Activated CD8-positive, alpha-beta memory T cell treated with anti-CD3 and anti-CD28 coated beads, Interleukin-2, amount 50 U/mL, for 4 hours (primary cell): ENCODE measurements around the gene BCAS3.
"Not testable (repeated sequence)": the region's sequence is repeated elsewhere in the genome, so short reads cannot be mapped to it uniquely, and the experiment has no call there.

Experiments
- DNase-seq: peaks from one replicate; pipeline ENCODE4 v3.0.0-alpha.2; 2020

BCAS3 gene

DNA sequence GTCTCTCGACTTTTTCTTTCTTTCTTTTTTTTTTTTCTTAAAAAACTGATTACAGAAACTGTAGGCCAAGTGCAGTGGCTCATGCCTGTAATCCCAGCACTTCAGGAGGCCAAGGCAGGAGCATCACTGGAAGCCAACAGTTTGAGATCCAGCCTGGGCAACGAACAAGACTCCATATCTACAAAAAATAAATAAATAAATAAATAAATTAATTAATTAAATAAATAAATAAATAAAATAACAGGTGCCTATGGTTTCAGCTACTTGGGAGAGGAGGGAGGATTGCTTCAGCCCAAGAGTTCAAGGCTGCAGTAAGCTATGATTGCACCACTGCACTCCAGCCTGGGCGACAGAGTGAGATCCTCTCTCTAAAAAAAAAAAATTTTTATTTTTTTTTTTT, 679.4 kb downstream of the BCAS3 start:
- not testable (repeated sequence) for DNase-seq

DNA sequence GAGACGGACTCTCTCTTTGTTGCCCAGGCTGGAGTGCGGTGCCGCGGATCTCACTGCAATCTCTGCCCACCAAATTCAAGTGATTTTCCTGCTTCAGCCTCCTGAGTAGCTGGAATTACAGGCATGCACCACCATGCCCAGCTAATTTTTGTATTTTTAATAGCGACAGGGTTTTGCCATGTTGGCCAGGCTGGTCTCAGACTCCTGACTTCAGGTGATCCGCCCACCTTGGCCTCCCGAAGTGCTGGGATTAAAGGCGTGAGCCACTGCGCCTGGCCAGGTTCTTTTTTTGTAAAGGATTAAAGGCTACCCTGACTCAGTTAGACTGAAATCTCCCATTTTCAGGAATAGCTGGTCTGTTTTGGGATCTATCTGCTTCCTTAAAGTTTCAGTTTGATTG, 681.9 kb downstream of the BCAS3 start:
- DNase-seq, result not testable (repeated sequence)

DNA sequence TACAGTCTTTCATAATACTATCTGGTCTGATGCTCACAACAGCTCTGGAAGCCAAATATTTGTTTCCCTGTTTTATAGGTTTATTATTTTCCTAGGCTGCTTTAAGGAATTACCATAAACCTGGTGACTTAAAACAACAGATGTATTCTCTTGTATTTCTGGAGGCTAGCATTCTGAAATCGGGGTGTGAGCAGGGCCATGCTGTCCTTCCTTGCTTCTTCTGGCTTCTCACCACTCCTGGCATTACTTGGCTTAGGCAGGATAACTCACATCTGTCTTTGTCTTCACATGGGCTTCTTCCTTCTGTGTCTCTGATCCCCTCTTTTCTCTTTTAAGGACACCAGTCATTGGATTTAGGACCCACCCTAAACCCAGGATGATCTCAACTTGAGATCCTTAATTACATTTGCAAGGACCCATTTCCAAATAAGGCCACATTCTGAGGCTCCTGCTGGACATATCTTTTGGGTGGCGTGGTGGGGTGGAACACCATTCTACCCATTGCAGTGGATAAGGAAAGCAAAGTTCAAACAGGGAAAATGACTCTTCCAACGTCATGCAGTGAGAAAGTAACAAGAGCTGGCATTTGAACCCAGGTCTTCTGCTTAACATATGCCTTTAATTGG, 682.8 kb downstream of the BCAS3 start:
- DNase-seq, result no peak

DNA sequence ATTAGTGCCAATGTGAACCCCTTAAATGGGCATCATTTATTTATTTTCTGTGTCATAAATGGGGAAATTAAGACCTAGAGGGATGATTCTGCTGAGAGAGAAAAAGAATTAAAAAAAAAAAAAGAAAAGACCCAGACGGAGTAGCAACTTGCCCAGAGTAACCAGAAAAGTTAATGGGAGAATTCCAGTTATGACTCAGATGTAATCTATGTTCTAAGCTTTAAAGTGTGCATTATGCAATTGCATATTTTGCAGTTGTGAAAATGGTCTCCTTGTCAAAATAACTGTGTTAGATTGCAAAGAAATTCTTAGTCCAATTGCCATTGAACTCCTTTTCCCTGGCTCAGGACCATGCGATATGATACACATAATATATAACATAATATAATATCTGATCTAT, 683.4 kb downstream of the BCAS3 start:
- DNase-seq, result no peak

DNA sequence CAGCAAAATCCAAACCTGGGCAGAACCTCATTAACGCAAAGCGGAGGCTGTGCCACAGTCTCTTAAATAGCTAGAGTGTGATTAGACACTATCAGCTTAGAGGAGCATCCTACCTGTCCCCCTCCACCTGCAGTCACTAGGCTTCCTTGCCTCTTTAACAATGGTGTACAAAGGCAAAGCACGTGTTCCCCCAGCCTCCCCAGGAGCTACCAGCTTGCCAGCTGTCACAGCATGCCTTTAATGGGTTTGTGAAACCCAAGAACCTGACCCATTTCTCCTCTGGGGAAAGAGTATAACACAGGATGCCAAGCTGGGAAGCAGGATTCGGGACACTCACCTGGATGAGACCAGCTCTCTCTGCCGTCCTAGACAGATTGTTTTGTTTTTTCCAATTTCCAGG, 684.7 kb downstream of the BCAS3 start:
- DNase-seq, result no peak

DNA sequence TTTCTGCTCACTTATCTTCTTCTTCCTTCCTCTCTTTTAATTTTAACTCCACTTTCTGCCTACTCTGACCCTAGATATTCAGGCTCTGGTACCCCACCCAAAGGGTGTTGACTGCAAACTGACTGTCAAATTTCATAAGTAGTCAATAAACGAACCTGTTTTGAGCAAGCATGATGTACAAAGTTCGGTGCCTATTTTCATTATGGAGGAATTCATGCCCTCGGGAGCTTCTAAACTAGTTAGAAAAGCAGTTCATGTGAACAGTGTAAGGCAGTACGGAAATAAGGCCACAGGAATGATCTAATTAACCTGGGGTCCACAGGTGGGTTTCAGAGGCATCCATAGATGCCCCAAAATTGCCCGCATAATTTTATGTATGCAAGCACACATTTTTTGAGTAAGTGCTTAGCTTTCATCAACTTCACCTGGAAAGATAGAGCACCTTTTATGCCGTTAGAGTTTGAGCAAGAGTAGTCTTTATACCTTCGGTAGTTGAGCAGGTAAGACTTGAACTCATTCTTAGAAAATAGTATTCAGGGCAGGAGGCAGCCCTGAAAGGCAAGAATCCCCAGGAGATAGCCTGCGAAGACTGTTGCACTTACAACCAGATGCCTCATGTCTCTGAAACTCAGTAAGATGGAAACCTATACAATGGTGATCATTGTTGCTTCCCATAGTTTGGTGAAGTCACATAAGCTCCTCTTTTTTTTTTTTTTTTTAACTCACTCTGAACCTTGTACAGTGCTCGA, 685.4 kb downstream of the BCAS3 start:
- no peak for DNase-seq

DNA sequence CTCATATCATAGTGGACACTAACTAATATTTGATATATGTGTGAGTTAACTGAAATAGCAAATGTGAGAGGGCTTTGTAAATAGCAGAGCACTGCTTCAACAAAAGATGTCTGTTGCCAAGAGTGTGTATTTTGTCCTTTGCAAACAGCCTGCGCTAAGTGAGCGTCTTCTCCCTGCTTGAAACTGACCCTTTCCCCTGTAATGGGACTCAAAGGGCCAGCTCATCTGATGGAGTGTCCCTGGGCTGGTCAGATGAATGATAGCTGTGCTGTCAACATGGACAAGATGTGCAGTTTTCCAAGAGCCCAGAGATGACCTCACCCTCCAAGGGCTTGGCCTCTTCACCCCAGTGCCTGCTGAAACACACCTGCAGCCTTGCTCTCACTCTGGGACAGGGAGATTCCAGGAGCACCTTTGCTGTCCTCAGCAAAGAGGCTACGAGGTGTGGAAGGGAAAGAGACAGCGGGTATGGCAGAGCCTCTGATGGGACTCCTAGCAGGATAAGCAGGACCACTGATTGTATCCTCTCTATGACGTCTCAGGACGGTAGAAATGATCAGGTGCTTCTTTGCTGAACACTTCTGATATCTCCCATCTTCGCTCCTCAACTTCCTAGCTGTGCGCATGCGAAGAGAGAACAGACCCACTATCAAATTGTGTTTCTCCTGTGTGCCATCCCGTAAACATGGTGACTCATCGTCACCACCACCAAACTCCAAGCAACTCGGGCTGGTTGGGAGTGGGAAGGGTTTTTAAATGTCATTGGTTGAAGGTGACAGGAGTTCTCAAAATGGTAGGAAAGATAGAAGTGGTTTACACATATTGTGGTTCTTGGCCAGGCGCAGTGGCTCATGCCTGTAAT, 686.2 kb downstream of the BCAS3 start:
- DNase-seq, result no peak

DNA sequence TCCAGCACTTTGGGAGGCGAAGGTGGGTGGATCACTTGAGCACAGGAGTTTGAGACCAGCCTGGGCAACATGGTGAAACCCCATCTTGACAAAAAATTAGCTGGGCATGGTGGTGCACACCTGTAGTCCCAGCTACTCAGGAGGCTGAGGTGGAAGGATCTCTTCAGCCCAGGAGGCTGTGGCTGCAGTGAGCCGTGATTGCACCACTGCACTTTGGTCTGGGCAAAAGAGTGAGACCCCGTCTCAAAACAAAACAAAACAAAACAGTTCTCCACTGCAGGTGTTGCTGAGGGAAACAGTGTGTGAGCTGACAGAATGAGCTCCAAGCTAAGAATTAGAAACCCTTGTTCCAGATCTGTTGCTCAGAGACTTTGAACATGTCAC, 686.8 kb downstream of the BCAS3 start:
- DNase-seq, result no peak

DNA sequence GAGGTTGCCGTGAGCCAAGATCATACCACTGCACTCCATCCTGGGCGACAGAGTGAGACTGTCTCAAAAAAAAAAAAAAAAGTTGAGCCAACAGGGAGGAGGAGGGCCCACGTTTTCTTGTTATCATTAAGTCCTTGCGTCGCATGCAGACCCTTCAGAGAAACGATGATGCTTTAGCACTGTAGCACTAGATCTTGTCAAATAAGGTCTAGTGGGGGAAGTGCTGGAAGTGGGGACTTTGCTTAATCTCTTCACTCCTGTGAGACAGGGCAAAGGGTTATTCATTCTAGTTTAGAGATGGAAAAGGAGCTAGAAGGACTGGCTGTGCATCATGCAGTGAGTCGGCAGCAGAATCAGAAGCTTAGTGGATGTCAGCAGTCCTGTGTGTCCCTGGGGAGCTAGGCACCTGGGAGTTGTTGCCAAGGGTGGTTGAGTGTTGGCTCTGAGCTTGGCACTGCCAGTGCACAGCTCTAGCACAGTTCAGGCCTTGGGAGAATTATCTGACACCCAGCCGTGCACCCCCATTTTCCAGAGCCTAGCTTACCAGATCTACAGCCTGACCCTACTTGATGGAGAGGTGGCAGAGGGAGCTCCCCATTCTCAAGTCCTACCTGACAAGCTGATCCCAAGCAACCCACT, 688.5 kb downstream of the BCAS3 start:
- no peak for DNase-seq

DNA sequence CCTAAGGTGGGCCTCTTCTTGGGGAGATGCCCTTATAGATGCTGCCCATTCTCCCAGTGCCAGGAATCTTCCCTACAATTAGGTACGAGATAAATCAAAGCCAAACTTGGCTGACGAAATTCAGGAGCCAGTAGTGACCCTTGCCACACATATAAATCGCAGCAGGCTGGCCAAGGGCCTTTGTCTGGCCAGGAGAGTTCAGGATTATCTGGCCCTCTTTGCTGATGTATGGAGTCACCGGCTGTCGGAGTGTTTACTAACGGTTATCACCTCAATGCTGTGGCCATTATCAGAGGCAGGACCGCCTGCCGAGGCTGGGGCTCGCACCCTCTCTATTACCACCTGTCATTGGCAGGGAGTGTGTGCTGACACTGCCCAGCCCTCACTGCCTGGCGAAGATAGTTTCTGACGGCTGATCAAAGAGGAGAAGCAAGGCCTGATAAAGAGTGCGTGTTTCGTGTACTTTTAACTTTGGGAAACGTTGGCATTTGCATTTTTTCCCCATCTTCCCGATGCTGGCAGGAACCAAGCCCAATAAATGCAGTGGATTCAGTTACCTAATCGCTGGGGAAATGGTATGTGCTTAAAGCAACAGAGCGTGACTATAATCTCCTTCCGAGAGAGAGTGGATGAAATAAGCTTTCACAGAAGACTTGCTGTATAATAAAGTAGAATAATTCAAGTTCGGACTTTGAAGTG, 689.2 kb downstream of the BCAS3 start:
- no peak for DNase-seq

DNA sequence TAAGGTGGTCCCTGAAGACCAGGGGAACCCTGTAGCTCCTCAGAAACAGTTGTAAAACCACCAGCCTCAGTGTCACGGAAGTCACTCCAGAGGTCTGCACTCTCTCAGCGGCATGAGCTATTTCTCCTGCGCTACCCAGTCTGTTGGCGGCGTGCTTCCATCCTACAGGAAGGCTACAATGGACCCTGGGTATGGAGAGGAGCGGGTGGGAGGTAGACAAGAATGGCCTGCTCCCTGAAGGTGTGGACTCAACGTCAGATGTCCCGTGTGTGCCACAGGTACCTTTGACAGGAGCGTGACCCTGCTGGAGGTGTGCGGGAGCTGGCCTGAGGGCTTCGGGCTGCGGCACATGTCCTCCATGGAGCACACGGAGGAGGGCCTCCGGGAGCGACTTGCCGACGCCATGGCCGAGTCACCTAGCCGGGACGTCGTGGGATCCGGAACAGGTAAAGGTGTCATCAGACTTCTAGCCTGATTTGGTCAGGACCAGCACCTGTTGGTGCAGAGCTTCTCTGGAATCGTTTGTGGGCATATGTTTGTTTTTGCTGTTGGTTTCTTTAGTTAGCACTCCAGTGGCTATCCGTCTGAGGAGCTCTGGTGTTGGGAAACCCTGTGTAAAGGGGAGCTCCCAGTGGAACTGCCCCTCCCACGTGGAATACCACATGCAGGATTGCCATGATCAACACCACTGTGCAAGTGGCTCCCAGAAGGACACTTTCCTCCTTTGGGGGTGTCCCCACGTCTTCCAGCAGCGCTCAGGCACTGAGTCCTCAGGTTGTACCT, 690.6 kb downstream of the BCAS3 start:
- DNase-seq, result no peak

DNA sequence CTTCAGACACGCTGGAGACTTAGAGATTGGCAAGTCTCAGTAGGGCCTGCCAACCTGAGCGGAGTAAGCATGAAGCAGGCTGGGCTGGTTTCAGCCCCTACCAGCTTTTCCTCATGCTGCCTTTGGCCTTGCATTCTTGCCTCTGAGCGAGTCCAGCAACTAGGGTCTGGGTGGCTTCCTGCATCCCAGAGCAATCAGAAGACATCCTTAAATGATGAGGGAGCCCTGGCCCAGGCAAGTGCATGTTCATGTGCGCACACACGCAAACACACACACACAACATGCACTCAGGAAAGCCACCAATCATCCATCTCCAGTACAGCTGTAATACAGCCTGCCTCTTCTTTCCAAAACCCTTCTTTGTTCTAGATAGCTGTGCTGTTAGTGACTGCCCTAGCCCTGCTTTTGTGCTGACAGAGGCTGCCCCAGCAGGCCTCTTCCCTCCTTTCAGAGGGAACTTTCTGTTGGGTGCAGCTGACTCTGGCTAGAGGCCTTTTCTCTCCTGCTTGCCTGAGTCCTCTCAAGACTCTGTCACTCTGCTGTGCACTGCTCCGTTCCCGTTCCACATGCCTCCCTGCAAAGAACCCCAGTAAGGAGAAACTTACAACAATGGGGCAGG, 691.3 kb downstream of the BCAS3 start:
- no peak for DNase-seq

DNA sequence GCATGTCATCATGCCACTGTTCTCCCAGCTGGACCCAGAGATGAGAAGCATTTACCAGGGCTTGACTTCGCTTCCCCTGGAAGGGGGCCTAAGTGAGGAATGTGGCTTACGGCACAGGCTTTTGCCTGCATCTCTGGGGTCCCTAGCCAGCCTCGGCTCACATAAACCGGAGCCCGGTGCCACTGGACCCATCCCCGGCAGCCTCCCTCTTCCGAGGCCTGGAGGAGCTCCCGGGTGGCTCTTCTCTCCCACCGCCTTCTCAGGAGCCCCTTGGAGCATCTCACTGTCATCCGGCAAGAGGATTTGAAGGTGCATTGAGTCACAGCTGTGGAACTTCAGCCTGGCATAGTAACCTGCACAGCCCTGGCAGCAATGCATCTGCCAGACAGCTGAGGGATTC, 692.1 kb downstream of the BCAS3 start:
- DNase-seq, result no peak

DNA sequence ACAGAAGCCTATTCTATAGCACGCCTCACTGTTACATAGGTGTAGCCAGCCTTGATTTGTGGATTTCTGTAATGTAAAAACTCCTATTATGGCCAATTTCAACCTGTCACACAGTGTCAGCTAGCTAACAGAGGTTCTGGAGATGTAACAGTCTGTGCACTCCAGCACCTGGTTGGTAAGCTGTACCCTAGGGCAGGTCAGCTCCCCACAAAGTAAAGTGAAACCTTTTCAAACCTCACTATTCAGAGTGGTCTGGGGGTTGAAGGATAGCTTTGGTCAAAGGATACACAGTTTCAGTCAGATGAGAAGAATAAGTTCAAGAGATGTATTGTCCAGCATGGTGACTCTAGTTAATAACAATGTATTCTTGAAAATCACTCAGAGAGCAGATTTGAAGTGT, 693.5 kb downstream of the BCAS3 start:
- no peak for DNase-seq

DNA sequence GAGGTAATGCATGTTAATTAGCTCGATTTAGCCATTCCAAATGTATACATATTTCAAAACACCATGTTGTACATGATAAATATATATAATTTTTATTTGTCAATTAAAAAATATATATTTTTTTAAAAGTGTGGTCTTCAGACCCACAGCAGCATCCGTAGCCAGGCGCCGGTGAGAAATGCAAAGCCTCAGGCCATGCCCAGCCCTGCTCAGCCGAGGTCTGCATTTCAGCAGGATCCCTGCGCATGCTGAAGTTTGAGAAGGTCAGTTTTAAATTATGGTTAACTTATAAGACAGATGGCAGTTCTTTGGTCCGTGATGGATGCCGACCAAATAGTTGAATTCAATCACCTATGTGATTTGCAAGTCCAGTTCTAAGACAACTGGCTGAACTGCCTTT, 694.0 kb downstream of the BCAS3 start:
- DNase-seq, result no peak

DNA sequence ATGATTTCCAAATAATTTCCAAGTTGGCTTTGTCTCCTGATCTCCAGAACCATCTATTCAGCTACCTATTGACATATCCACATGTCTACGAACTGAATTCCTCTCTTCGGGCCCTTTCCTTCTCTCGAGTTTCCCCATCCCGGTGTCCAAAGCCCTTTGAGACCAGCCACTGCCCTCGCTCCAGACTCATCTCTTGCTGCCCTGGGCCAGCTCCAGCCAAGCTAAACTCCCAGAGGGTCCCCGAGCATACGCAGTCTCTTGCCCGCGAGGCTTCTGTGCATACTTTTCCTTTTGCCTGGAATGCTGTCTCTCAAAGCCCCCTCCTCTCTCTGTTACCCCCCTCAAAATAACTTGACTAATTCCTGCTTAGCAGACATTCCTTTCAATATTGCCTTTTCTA, 694.8 kb downstream of the BCAS3 start:
- DNase-seq, result no peak

DNA sequence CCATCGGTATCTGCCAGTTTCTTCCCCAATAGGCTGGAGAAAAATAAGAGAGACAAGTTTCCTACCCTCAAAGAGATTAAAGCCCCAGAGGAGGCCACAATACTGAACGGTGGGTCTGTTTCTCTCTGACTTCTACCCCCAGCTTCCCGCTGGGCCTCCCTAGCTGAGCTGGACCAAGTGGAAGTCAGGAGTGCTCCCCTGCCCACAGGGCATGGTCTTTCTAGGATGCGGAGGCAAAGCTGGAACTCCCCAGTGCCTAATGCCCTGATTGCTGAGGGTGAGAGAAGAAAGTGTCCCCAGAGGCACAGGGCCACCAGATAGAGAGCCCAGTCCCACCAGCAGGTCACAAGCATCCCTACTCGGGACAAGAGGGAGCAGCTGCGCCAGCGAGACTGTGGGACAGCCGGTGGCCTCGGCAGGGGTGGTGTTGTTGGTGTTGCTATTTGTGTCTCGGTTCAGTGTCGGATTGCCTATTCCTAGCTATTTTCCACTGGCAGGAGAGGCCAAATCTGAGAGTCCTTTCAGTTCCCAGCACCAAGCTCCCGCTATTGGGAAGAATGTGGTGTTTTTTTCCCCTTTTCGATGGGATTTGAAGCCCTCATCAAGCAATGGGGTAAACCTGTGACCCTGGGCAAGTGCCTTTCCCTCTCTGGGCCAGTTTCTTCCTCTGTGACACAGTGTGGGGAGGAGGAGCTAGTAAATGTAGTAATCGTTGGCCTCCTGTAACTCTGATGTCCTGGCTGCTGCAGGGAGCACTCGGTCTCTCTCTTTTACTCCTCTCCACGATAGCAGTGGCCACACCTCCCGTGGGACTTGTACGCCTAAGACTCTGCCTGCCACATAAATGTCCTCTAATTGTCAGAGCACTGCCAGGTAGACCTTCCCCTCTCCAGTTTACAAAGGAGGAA, 699.5 kb downstream of the BCAS3 start:
- DNase-seq, result no peak

DNA sequence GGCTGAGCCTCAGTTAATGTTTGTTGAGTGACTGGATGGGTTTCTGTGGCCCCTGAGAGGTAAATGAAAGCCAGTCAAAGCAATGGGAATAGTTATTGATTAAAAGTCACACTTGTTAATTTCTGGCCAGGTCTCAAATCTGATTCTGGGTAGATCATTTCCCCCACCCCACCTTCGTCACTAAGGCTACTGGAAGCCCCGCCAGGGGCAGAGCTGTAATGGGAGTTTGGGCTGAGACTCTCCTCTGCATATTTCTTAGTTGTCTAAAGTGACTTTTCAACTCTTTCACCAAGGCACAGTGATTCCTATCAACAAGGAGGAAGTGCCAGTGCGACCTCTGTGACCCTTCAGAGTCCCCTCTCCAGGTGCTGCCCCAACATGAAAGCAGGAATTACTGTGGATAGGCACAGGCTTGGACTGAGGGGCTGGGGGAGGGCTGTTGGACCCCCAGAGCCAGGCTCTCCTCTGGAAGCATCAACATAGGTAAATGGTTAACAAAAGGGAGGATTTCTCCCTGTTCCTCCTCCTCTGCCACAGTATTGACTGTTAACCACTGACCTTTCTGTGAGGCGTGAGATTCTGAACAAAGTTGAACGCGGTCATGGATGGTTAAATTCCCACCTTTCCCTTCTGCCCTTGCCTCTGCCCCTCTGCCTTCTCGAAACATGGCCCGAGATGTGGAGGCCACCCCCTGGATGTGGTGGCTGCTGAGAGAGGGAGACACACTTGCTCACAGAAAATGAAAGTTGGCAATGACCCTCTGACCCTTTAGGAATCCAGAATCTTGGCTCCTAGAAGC, 701.2 kb downstream of the BCAS3 start:
- DNase-seq, result no peak

DNA sequence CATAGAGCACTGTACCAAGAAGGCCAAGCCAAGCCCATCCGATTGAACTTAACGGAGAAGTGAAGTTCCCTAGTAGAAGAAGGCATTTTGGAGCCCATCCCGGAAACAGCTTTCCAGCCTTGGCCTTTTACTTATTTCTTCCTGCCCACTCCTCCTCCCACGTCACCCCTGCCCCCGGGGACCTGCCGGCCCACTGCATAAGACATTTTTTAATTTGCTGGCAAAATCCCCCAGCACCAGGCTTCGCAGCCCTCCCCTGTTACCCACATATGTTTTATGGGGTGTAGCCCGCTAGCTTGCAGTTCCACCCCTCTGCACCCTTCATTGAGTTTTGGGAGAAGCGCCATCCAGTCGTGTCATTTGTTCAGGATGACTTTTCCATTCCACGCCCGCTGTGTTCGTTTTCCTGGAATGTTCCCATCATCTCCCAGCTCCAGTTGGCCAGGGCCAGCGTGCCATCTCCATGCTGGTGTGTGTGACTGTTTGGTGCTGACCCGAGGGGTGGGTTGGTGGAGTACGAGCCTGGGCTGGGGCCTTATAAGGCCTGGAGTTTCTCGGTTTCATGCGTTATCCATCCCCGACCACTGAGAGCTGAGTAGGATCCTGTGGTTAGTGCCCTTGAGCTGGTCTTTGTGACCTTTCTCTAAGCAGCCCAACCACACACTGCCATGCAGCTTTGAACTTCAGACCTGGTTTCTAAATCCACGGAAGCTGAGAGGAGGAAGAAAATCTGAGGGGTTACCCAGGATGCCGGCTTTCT, 702.0 kb downstream of the BCAS3 start:
- DNase-seq, result no peak
